SU-DHL-6 (cell line): ENCODE data around the gene KIF2A.

Experiments
- EZH2phosphoT487 ChIP-seq: fragments of 200-600 bp; sonication (generic), shearing (Covaris generic); conservative IDR thresholded peaks from 2 replicates; pipeline ENCODE4 v1.6.1; 2018; ENCODE audit warnings: mild to moderate bottlenecking, antibody characterized with exemption, low read length, moderate library complexity, mixed read lengths
- TF ChIP-seq, protein P1 (sequence below): fragments of 200-600 bp; sonication (generic); IDR thresholded peaks from one replicate; pipeline ENCODE4 v1.5.1; 2017; ENCODE audit warnings: antibody characterized with exemption, mild to moderate bottlenecking, low read length, moderate library complexity; ENCODE audit not compliant: insufficient read depth, poor library complexity, severe bottlenecking

DNA sequence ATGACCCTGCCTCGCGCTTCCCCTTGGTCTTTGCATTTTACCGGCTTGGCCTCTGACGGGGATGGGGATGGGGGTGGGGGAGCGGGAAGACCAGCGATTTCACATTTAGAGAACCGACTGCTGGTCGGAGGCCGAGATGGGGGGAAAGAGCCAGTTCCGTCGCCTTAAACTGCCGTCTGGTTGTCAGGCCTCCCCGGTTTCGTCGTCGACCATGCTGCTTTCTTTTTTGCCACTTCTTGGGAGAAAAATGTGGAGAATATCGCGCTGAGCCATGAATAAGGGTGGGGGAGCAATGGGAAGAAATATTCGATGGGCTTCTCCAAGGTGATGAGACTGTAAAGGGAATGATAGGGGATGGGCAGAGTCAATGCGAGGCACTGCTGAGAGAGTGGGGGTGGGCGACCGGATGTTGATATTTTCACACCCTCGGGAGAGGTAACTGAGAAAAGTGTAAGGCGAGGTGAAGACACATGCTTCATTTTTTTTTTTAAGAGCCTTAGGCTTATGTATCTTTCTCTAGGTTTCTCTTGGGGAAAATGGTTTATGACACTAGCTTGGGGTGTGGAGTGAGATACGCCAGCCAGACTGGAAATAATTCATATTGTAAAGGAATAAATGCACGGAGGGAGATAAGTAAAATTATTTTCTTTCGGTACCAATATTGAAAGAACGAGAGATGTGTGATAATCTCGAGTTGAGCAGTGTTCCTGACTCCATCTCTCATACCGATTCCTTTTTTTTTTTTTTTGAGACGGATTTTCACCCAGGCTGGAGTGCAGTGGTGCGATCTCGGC, 1.1 kb downstream of the KIF2A start:
- TF ChIP-seq, protein P1, sequence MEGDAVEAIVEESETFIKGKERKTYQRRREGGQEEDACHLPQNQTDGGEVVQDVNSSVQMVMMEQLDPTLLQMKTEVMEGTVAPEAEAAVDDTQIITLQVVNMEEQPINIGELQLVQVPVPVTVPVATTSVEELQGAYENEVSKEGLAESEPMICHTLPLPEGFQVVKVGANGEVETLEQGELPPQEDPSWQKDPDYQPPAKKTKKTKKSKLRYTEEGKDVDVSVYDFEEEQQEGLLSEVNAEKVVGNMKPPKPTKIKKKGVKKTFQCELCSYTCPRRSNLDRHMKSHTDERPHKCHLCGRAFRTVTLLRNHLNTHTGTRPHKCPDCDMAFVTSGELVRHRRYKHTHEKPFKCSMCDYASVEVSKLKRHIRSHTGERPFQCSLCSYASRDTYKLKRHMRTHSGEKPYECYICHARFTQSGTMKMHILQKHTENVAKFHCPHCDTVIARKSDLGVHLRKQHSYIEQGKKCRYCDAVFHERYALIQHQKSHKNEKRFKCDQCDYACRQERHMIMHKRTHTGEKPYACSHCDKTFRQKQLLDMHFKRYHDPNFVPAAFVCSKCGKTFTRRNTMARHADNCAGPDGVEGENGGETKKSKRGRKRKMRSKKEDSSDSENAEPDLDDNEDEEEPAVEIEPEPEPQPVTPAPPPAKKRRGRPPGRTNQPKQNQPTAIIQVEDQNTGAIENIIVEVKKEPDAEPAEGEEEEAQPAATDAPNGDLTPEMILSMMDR, result no peak
- TF ChIP-seq EZH2phosphoT487, result no peak
